DMS 273 treated with DMSO at 0.1 percent for 48 hours (cell line): ENCODE results near the gene LRR1.
A peak's percentile ranks its signal among the peaks of the same experiment; 100 is the strongest.
"Not testable (repeated sequence)": the region's sequence is repeated elsewhere in the genome, so short reads cannot be mapped to it uniquely, and the experiment has no call there.

ENCODE experiments used
- DNase-seq: peaks from one replicate; lab custom pipeline; 2025; lab: John Stamatoyannopoulos, UW

LRR1 gene

DNA sequence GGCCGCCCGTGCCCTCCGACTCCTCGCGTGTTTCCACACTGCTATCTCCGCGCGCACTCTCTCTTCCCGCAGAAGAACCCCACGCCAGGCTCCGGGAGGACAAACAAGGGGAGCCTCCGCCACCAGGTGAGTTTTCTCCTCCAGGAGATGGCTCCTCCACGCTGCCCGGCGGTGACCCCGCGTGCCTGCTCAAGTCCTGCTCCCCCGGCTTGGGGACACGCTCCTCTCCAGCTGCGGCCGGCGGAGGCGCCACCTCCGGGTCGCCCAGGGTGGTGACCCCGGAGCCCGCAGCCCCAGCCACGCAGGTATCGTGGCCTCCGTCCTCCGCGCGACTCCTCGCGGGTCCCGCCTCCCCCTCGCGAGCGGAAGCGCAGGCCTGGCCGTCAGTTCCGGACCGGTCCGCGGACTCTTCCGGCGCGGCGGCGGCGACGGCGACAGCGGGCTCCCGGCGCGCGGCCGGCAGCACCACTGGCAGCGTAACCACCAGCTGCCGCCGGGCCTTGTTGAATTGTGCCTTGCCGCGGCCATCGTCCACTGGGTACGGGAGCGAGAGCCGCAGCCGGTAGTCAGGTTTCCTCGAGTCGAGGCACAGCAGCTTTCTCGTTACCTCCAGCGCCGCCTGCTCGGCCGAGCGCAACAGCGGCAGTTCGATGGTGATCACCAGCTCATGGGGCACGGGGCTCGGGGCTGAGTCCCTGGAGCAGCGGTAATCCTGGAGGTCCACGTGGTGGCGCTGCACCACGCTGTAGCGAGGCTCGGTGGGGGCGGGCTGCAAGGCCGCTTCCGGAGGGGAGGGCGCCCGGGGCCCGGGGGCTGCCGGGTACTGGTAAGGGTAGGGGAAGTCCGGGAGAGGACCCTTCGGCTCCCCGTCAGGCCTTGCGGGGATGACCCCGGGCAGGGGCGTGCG lies 35.2 kb downstream of the LRR1 start:
- peak; percentile 81 for DNase-seq

DNA sequence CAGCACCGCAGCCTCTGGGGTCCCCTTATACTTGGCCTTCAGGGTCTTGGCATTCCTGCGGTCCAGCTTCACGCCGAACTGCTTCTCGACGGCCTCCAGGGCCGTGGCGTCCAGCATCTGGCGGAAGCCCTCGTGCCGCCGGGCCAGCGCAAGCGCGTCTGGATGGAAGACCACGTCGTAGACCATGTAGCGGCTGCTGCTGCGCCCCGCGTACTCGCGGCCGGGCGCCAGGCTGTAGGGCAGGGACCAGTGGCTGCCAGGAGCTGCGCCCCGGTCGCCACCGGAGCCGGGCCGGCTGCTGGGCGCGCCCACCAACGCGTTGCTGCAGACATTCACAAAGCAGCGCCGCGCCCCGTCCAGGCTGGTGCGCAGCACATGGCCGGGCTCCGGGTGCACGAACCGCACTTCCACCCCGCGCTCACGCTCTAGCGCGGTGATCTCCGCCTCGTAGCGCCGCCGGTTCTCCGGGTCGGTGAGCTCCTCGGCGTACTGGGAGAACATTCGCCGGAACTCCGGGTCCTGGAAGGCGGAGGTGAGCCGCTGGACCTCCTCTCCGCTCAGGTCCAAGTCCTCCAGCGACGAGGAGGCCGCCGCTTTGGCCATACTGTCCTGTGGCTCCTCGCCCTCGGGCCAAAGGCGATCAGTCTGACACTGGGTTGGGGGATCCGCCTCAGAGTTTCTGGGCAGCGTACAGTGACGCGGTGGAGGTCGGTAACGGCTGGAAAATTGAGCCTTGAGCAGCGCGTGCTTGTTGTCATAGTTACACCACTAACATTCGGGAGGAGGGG lies 36.0 kb downstream of the LRR1 start, which contains the start of gene DNAAF2:
TSS of gene DNAAF2 (minus strand) at position 698 of the 788 bp plus-strand sequence. CDS start at position 603, 95 bp downstream.
- no peak for DNase-seq

- no peak for DNase-seq
Observed at GRCh38 chr14:49636866-49637265, 38.1 kb downstream of the LRR1 start.

DNA sequence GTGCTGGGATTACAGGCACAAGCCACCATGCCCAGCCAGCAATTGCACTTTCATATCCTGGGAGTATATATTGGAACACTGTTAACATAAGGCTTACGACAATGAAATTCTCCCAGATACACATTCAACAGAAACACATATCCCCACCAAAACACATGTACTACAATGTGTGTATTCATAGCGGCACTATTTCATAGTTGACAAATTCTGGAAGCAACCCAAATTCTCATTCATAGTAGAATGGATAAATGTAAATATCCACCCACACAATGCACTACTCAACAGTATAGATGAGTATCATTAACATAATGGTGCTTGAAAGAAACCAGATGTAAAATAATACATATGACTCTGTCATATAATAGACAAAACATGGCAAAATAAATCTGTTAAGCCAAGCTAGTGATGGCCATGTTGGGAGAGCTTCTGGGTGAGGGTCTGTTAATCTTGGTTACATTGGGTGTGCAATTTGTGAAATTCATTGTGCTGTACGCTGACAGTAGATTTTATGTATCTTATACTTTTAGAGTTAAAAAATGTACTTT lies 38.9 kb downstream of the LRR1 start:
- no peak for DNase-seq

DNA sequence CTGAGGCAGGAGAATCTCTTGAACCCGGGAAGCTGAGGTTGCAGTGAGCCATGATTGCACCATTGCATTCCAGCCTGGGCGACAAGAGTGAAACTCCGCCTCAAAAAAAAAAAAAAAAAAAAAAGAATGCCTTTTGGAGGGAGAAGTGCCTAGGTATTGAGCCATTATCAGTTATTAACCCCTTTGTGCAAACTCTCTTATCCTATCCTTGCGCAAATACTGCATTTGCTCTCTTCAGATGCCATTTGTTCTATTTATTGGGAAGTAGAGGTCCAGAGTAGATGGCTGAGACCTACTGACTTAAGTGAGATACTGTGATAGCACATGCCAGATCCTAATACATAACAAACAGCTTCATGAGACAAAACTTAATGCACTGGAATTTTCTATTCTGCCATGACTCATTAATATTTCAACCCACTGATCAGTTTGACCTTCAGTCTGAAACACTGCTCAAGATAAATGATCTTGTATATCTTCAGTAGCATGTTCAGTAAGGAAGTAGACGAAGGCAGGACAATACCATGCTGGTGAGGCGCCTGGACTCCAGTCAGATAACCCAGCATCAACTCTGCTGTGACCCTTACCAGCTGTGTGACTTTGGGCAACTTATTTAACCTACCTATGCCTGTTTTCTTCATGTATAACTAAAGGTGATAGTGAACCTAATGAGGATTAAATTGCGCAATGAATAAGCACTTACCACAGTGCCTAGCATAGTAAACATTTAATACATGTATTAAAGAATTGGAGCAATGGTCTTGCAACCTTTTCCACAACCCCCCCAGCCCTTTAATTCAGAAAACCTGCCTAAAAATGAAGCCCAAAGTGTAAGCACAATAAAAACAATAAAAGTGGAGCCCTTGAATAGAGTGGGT lies 42.0 kb downstream of the LRR1 start:
- DNase-seq = no peak

DNA sequence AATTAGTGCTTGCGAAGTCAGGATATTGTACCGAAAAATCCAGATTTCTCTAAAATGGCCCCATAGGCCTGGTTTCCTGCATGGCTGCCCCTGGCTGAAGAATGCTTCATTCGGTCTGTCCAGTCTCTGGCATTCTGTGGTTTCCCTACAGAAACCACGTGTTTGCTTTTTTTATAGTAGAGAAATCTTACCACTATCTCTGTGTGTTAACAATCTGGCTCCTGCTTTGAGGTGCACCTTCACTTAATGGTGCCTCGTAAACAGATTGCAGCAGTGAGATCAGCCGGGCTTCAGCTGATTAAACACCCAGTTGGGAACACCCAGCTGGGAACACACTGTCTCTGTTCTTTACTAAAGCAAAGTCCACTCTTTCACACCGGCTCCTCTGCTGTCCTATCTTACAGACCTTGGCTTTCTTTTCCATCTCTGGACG lies 43.0 kb downstream of the LRR1 start:
- DNase-seq = no peak

DNA sequence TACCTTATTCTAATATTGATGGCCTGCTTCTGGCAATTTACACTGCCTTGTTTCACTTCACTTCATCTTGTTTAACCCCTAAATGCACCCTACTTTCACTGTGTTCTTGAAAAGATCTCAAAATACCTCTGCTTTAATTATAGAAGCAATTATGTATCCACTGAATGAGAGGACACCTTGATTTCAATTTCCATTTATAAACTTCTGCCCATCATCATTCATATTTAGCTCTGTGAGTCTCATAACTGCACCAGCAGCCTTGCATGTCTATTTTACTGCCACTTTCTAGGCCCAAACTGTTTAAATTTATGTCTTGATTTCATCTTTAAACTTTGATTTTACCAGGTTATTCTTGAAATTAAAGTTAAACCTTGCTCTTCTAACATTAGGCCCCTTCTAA lies 43.4 kb downstream of the LRR1 start:
- no peak for DNase-seq

DNA sequence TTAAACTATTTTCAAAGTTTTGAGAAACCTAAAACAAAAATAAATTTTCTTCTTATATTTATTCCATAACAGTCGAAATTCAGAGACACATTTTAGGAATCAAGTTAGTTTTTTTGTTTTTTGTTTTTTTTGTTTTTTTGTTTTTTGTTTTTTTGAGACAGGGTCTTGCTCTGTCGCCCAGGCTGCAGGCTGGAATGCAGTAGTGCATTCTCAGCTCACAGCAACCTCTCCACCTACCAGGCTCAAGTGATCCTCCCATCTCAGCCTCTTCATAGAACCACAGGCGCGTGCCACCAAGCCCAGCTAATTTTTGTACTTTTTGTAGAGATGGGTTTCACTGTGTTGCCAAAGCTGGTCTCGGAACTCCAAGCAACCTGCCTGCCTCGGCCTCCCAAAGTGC lies 54.8 kb downstream of the LRR1 start:
- no peak for DNase-seq

DNA sequence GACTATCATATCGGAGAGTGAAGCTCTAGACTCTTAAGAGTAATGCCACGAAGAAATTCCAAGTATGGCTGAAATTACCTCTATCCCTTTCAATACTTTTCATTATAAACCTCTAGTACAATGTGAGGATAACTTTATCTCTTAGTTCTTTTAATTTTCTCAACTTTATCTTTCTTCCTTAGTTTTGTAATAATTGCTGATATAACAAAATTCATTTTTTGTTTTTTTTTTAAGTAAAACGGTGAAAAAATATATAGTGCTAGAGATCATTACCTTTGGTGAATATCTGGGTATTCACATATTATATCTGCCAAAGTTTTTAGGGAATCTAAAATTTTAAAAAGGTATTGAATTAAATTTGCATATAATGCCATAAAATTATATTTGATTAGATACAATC lies 55.8 kb downstream of the LRR1 start:
- no peak for DNase-seq

- not testable (repeated sequence) for DNase-seq
Observed at GRCh38 chr14:49657500-49657899, 58.8 kb downstream of the LRR1 start.

GRCh38 chr14:49659526-49660455 lies 61.1 kb downstream of the LRR1 start:
- no peak for DNase-seq
